Fibroblast of skin of left quadriceps (primary cell): Measurements from ENCODE around the gene UNC50.
A peak's percentile ranks its signal among the peaks of the same experiment; 100 is the strongest.
"Not testable (repeated sequence)": the region's sequence is repeated elsewhere in the genome, so short reads cannot be mapped to it uniquely, and the experiment has no call there.

ENCODE experiments used
- DNase-seq, 2 experiments: peaks; one replicate each; pipeline ENCODE4 v3.0.0-alpha.2; 2013; ENCODE audit warnings: low read depth in 2 of 2

Gene UNC50

DNA sequence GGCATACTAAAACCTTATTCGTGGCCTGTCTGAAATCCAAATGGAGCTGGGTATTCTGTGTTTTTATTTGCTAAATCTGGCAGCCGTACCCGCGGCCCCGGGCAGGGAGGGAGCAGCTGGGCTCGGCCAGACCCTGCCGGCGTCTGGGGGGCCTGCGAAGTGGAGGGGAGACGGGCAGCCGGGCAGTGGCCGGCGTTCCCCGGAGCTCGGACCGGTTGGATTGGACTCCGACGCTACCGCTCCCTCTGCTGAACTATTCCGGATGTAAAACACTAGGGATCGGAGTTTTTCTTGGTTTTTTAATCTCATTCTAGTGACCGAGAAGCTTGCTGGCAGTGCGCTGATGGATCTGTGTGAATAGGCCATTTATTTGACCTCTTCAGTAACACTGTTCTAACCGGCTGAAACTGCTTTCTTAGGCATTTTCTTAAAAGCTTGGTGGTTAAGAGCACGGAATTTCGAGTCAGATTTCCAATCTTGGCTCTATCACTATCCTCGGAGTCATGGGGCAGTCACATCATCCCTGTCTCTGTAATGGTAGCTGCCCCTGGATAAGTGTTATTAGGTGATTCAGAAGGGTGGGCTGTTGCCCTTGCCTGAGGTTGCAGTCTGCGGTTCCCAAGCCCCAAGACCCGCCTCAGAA lies 694 bp downstream of the UNC50 start:
- DNase-seq, result no peak

- DNase-seq, result no peak
Observed at GRCh38 chr2:98614024-98614739, 5.8 kb downstream of the UNC50 start.

DNA sequence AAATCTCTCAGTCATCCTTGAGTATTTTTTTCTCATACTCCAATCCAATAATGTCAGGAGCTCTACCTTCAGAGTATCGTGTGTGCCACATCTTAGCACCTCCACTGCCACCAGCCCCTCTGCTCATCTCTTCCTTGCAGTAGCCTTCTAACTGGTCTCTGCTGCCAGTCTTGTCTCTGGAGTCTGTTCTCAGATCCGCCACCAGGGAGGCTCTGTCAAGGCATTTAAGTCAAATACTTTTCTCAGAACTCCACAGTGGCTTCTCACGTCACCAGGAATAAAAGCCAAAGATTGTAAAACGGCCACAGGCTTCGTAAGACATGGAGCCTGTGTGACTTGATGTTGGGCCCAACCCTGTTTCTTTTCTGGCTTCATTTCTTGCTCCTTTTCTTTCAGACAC lies 7.1 kb downstream of the UNC50 start:
- no peak for DNase-seq

DNA sequence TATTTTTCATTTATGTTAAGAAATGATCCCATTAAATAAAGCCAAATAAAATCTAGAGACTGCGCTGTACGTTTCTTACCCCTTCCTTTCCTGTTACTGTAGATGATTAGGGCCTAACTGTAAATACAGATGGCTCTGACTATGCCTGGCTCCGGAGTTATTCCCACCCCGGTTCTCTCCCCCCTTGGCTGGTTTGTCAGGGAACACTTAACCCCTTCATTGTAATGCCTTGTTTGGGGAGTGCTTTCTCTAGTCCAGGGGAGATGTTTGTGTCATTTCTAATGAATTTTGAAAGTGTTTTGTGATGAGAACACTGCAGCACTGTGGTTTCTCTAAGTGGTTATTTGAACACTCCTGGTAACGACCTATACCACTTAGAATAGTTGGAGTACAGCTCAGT lies 8.8 kb downstream of the UNC50 start:
- no peak for DNase-seq

DNA sequence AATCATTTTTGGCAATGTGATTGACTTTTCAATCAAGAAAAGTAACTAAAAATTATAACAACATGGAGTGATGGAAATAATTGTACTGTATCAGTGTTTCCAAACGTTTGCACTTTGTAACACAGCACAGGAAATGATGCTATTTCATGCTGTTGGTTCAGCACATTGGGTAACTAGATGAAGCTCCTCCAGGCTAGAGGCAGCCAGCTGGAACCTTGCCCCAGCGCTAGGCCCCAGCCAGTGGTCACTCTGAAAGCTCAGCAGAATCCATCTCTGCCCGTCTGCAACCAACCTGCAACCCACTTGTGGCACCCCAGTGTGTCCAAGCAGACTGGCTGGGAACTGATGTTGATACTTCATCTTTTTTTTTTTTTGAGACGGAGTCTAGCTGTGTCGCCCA lies 15.3 kb downstream of the UNC50 start:
- DNase-seq, result no peak

GRCh38 chr2:98632351-98632750 lies 24.0 kb downstream of the UNC50 start:
- DNase-seq, result no peak

- no peak for DNase-seq
Observed at GRCh38 chr2:98634406-98635092, 26.2 kb downstream of the UNC50 start.

GRCh38 chr2:98637401-98638147 lies 29.2 kb downstream of the UNC50 start:
- no peak for DNase-seq

DNA sequence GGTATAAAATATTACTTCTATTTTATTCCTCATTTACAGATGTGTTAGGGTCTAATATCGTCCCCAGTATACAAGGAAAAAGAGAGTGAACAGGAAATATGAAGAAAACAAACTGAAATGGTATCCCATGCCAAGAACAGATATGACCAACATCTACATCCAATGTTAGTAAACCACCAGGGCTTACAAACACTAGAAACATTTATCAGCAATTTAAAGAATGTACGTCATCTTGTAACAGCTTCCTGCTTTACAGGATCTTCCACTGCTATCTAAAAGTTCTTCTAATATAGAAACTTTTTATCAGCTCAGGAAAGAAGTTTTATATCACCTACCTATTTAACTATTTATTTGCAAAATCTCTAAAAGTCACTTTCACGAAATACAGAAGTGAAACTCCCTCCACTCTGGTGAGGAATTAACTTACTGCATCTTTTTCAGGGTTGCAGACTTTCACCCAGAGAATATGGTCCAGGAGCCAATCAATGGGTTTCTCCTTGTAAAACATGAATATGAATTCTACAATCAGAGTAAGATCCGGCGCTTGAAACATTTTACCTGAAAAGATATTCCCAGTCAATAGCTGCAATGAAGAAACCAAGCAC lies 35.2 kb downstream of the UNC50 start:
- DNase-seq, result no peak

DNA sequence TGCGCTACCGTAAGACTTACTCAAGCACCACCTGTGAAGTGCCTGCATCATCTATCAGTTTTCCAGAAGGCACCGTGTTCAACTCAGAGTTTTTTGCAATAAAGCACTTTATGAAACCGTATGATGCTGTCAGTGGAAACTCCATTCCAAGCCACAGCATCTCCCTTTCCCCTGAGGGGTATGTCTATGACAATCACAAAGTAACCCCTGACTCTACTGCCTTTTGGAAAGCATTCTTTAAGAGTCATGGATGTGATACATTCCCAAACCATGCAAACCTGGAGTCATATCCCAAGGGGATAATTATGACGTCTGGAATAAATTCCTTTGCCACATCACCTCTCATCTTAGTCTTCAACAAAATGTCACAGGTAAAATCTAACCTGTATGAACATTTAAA lies 39.2 kb downstream of the UNC50 start:
- peak; percentile 14 to 16 for DNase-seq

DNA sequence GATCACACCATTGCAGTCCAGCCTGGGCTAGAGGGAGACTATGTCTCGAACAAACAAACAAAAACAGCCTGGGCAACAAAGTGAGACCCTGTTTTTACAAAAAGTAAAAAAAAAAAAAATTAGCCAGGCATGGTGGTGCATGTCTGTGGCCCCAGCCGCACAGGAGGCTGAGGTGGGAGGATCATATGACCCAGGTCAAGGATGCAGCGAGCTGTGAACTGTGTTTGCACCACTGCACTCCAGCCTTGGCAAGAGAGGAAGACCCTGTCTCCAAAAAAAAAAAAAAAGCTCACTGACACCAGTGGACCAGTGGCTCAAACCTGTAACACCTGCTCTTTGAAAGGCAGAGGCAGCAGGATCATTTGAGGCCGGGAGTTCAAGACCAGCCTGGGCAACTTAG lies 40.1 kb downstream of the UNC50 start:
- DNase-seq, result no peak

DNA sequence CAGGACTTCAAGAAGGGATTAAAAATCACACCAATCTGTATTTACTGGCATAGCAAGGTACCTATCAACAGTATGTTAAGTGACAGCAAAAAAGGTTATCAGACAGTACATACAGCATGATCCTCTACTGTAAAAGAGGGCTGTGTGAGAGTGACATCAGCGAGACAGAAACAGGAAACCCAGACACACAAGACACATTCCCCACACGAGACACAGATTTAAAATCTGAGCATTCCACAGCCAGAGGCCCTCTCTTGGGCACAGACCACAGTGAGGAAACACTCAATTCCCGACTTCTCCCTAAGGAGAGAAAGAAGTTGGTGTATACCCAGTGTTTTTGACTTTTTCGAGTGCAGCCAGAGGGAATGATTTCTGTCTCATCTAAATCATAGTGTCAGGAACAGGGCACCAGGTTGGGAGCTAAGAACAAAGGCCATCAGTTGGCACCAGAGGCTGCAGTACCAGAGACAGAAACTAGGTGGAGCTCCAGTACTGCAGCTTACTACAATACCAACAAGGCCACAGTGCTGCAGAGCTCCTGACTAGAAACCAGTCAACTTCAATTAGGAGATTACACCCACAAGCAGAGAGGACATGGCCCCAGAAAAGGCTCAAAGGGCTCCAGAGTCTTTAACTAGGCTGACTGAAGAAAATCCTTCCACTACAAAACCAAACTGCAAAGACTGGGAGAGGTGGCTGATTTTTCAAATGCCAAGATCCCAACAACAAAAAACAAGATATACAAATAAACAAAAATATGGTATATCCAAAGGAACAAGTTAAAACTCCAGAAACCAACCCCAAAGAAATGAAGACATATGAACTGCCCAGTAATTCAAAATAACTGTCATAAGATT lies 41.0 kb downstream of the UNC50 start:
- DNase-seq, result peak; percentile 41 to 49

GRCh38 chr2:98649992-98650375 lies 41.6 kb downstream of the UNC50 start:
- no peak for DNase-seq

DNA sequence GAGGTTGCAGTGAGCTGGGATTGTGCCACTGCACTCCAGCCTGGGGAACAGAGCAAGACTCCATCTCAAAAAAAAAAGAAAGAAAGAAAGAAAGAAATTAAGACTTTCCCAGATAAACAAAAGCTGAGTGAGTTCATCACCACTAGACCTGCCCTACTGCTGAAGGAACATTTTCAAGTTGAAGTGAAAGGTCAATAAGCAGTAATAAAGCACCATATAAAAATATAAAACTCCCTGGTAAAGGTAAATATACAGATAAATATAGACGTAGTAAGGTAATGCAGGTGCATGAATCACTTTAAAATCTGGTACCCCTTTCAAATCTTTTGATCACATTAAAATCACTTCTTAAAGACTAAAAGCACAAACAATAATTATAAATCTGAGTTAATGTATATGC lies 42.6 kb downstream of the UNC50 start:
- no peak for DNase-seq

DNA sequence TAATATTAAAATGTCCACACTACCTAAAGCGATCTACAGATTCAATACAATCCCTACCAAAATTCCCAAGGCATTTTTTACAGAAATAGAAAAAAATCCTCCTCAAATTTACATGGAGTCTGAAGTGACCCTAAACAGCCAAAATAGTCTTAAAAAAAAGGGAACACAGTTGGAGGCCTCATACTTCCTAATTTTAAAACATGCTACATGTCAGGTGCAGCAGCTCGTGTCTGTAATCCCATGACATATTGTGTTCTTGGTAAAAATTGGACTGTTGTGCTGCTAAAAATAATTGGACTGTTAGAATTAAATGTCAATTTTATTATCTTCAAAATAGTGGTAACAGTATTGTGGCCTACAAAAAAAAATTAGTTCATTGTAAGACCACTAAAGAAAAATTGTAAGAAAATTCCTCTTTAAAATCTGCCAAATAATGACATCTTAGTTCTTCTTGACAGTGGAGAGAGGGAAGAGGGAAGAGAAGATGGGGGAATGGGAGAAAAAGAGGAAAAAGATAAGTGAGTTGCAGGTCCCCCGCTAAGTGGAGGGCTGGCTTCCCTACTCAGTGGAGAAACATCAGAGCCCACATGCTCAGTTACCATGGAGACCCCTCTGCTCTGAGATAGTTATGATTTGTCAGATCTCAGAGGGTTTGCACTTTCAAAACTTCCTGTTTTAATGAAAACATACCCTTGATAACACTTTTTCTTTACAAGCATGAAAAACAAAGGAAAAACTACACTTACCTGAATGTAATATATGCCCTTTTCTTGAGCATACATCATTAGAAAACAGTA lies 46.5 kb downstream of the UNC50 start:
- no peak for DNase-seq

GRCh38 chr2:98656800-98657199 lies 48.4 kb downstream of the UNC50 start:
- DNase-seq, result no peak

- no peak for DNase-seq
Observed at GRCh38 chr2:98658816-98659490, 50.6 kb downstream of the UNC50 start.

- not testable (repeated sequence) for DNase-seq
Observed at GRCh38 chr2:98659491-98659840, 51.1 kb downstream of the UNC50 start.

- no peak for DNase-seq
Observed at GRCh38 chr2:98663511-98664090, 55.2 kb downstream of the UNC50 start.
